K562 (cell line): ENCODE measurements around the gene FRMD1. TPM values are rescaled to one million over a fixed set of nuclear protein-coding genes. Genes with fewer than 3 reads are reported as not detected.
A peak's percentile ranks its signal among the peaks of the same experiment; 100 is the strongest.

ENCODE experiments used
- ATAC-seq: fragments of 200-7000 bp; cut with Tn5 transposase; 3 replicates; pipeline ENCODE4 v1.9.1; 2020; ENCODE audit warnings: moderate library complexity
- BruUV-seq: library from RNA; stranded (reverse); fragments of 400-500 nt; replicated peaks from 2 replicates; lab custom pipeline; 2021; lab: Mats Ljungman, UMichigan
- CTCF ChIA-PET: fragments of 300-600 bp; formaldehyde crosslinking; extraction: SDS; loops from one replicate; lab custom pipeline; 2021; ENCODE audit warnings: low intra/inter-chr PET ratio; lab: Yijun Ruan, JAX
- POLR2A ChIA-PET: fragments of 300-600, 350-650 bp; sonication (Branson Sonifier 250); formaldehyde crosslinking; extraction: SDS; loops from one replicate; lab custom pipeline; 2021; ENCODE audit warnings: antibody characterized with exemption, inconsistent platforms; lab: Yijun Ruan, JAX
- DNase-seq, 4 experiments: peaks; one replicate each; pipeline versions ENCODE4 v3.0.0 to v3.0.0-alpha.2; 2011 to 2018; ENCODE audit warnings: low spot score in 3 of 4, mixed read lengths in 3 of 4; ENCODE audit errors: extremely low read depth in 1 of 4
- FAIRE-seq: peaks from 2 replicates; lab custom pipeline; 2011; peaks lifted over from hg19 to GRCh38; lab: Jason Lieb, UNC
- H2AFZ ChIP-seq: 2 replicates; pipeline ENCODE4 v1.6.0; 2011; ENCODE audit warnings: low read depth, low read length, control low read depth, inconsistent platforms
- H3K27ac ChIP-seq: fragments of 200-600 bp; 3 replicates; pipeline ENCODE4 v1.8.0; 2011; ENCODE audit warnings: low read depth, mild to moderate bottlenecking, control low read depth, inconsistent platforms, low read length, moderate library complexity, mixed read lengths; ENCODE audit errors: extremely low read depth
- H3K27me3 ChIP-seq, 2 experiments: fragments of 300-600 bp in 1 of 2; 2 replicates in 1 of 2; 3 replicates in 1 of 2; pipeline versions ENCODE4 v1.6.0 to v1.8.0; 2011; ENCODE audit warnings: inconsistent platforms in 2 of 2, low read length in 2 of 2, mild to moderate bottlenecking in 1 of 2, mixed read lengths in 1 of 2, moderate library complexity in 1 of 2; ENCODE audit not compliant: control insufficient read depth in 2 of 2, insufficient read depth in 2 of 2
- H3K36me3 ChIP-seq: fragments of 300-600 bp; 3 replicates; pipeline ENCODE4 v1.8.0; 2011; ENCODE audit warnings: mild to moderate bottlenecking, low read length, inconsistent platforms; ENCODE audit not compliant: control insufficient read depth, insufficient read depth
- H3K4me1 ChIP-seq, 2 experiments: fragments of 200-600 bp in 1 of 2; replicated peaks in 1 of 2; 2 replicates in 1 of 2; 3 replicates in 1 of 2; pipeline versions ENCODE4 v1.5.1 to v1.8.0; 2011; ENCODE audit warnings: inconsistent platforms in 2 of 2, low read length in 2 of 2, mild to moderate bottlenecking in 1 of 2, mixed read lengths in 1 of 2, moderate library complexity in 1 of 2; ENCODE audit not compliant: control insufficient read depth in 2 of 2, insufficient read depth in 2 of 2
- H3K4me2 ChIP-seq: 2 replicates; pipeline ENCODE4 v1.6.1; 2011; ENCODE audit warnings: low read length, control low read depth, inconsistent platforms, mixed read lengths; ENCODE audit not compliant: insufficient read depth
- H3K4me3 ChIP-seq: fragments of 200-600 bp; sonication (generic), shearing (Covaris generic); 2 replicates; pipeline ENCODE4 v1.5.1; 2016; ENCODE audit warnings: control low read depth, inconsistent platforms
- H3K79me2 ChIP-seq: fragments of 200-600 bp; 3 replicates; pipeline ENCODE4 v1.8.0; 2011; ENCODE audit warnings: low read length, inconsistent platforms; ENCODE audit not compliant: control insufficient read depth, insufficient read depth
- H3K9ac ChIP-seq, 2 experiments: 2 replicates each; pipeline versions ENCODE4 v1.6.0 to v1.6.1; 2011; ENCODE audit warnings: low read depth in 2 of 2, low read length in 2 of 2, control low read depth in 1 of 2, inconsistent platforms in 1 of 2, mild to moderate bottlenecking in 1 of 2, mixed read lengths in 1 of 2; ENCODE audit not compliant: insufficient read depth in 1 of 2
- H3K9me1 ChIP-seq: one replicate; pipeline ENCODE4 v1.6.0; 2011; ENCODE audit warnings: inconsistent platforms, mild to moderate bottlenecking, low read length, moderate library complexity; ENCODE audit not compliant: control insufficient read depth, insufficient read depth
- H3K9me3 ChIP-seq: replicated peaks from 2 replicates; pipeline ENCODE4 v1.5.1; 2011; ENCODE audit warnings: low read depth, low read length, inconsistent platforms; ENCODE audit not compliant: control insufficient read depth, insufficient read depth
- H4K20me1 ChIP-seq: replicated peaks from 2 replicates; pipeline ENCODE4 v1.6.1; 2011; ENCODE audit warnings: low read length, inconsistent platforms, mixed read lengths; ENCODE audit not compliant: control insufficient read depth, insufficient read depth
- ARID1B ChIP-seq: fragments of 450-650 bp; IDR thresholded peaks from 2 replicates; pipeline ENCODE4 v1.6.1; 2016; ENCODE audit warnings: antibody characterized with exemption, mild to moderate bottlenecking, inconsistent platforms
- ATF1 ChIP-seq, 2 experiments: fragments of 450-650 bp in 1 of 2; IDR thresholded peaks; 2 replicates each; pipeline ENCODE4 v1.6.1; 2016; ENCODE audit warnings: missing compliant biosample characterization in 1 of 2, missing genetic modification characterization in 1 of 2
- BDP1 ChIP-seq: IDR thresholded peaks from 3 replicates; pipeline ENCODE4 v1.6.1; 2011; ENCODE audit not compliant: insufficient read length, insufficient read depth
- CREB1 ChIP-seq, 2 experiments: sonication (generic) in 1 of 2; formaldehyde crosslinking in 1 of 2; IDR thresholded peaks; 2 replicates each; pipeline versions ENCODE4 v1.6.1 to v1.8.0; 2012 to 2022; ENCODE audit warnings: inconsistent platforms in 1 of 2, mild to moderate bottlenecking in 1 of 2, missing genetic modification reagents in 1 of 2, moderate library complexity in 1 of 2
- DEAF1 ChIP-seq: fragments of 450-650 bp; formaldehyde crosslinking; IDR thresholded peaks from 2 replicates; pipeline ENCODE4 v1.4.0; 2020; ENCODE audit warnings: mild to moderate bottlenecking, moderate library complexity
- FOXP4 ChIP-seq: sonication (generic); formaldehyde crosslinking; IDR thresholded peaks from 2 replicates; pipeline ENCODE4 v1.8.0; 2022; ENCODE audit warnings: mild to moderate bottlenecking, missing genetic modification reagents, borderline replicate concordance
- SIN3B ChIP-seq: fragments of 450-650 bp; IDR thresholded peaks from 2 replicates; pipeline ENCODE4 v1.6.1; 2017; ENCODE audit warnings: low read depth, mild to moderate bottlenecking, moderate library complexity
- SMAD4 ChIP-seq: fragments of 250-450 bp; sonication (Bioruptor Pico); conservative IDR thresholded peaks from 2 replicates; pipeline ENCODE4 v1.8.0; 2021; ENCODE audit warnings: inconsistent platforms, mild to moderate bottlenecking, moderate library complexity
- ZBTB11 ChIP-seq, 3 experiments: fragments of 200-800 bp in 1 of 3; fragments of 250-450 bp in 1 of 3; fragments of 450-650 bp in 1 of 3; sonication (Bioruptor Pico) in 1 of 3; sonication (Bioruptor generic) in 1 of 3; formaldehyde crosslinking in 1 of 3; IDR thresholded peaks; 2 replicates each; pipeline versions ENCODE4 v1.6.1 to v1.8.0; 2016 to 2022; ENCODE audit warnings: mild to moderate bottlenecking in 2 of 3, missing genetic modification characterization in 2 of 3, missing compliant biosample characterization in 1 of 3, moderate library complexity in 1 of 3
- WGBS: fragments of 100-300 bp; shearing (Covaris generic); methylation state at CpG from one replicate; pipeline ENCODE4 v1.1.6; 2016; ENCODE audit warnings: low coverage, mixed read lengths; ENCODE audit not compliant: insufficient coverage; ENCODE audit errors: missing lambda C conversion rate; 5-methylcytosine and 5-hydroxymethylcytosine counted together
- in situ Hi-C: fragments of 300-500 bp; cut with MboI; formaldehyde crosslinking; loops from 4 replicates; pipeline ENCODE4 v1.15.0; 2018; ENCODE audit warnings: inconsistent platforms, mixed read lengths
- intact Hi-C: fragments of 100-400 bp; cut with micrococcal nuclease; formaldehyde crosslinking; loops from 2 replicates; pipeline ENCODE4 v1.14.2; 2022
- polyA plus RNA-seq, 8 experiments: library from polyadenylated mRNA; depleted of rRNA in 4 of 8; stranded (reverse) in 5 of 8; unstranded in 3 of 8; fragments of >200 nt; fragmentation: Nextera tagmentation in 2 of 8; fragmentation: Illumina TruSeq in 1 of 8; extraction: Ambion mirVana in 2 of 8; extraction: Trizol in 1 of 8; gene quantifications; 2 replicates each; pipeline versions ENCODE4 v1.2.1 to v1.2.3, GENCODE V29; 2011 to 2014; ENCODE audit warnings: inconsistent platforms in 1 of 8, missing spikeins in 1 of 8
- total RNA-seq, 7 experiments: library from RNA; depleted of rRNA in 6 of 7; stranded (reverse); fragments of >200 nt in 6 of 7; fragmentation: Illumina TruSeq in 2 of 7; extraction: Trizol in 2 of 7; gene quantifications; 2 replicates each; pipeline versions ENCODE4 v1.2.1 to v1.2.3, GENCODE V29; 2011 to 2021; ENCODE audit warnings: low replicate concordance in 1 of 7

The FRMD1 gene
- total and polyA plus RNA-seq, 9 of the 15 experiments (the other 6 are each of a cell fraction or from before 2014, with no cell fraction given), result 0.01 to 0.04 (median 0.01) TPM; not detected in 6

- Histone ChIP-seq H3K9me3 (no peaks in the 10 kb centered on the region), H3K27me3 (peaks cover 21 to 49% of the 10 kb centered on the region in 2 experiments), H3K79me2 (no peaks in the 10 kb centered on the region), H3K36me3 (no peaks in the 10 kb centered on the region), H3K4me3 (peak overlapping the region; percentile 23), H4K20me1 (peaks cover 8% of the 10 kb centered on the region), H3K4me2 (peak overlapping the region; percentile 76), H3K9me1 (no peaks in the 10 kb centered on the region), H3K9ac (peak overlapping the region; percentile 14 to 75; a peak in 2 of 4 replicates), H2AFZ (peak overlapping the region; percentile 80), H3K27ac (peak overlapping the region; percentile 26; the same call in 1 of the 3 replicates), H3K4me1 (peaks cover 10 to 14% of the 10 kb centered on the region in 2 experiments)
- intact Hi-C loops (no loop called here), in situ Hi-C loops (no loop called here)
- CTCF ChIA-PET, result no interaction called here
- no TSS peak for BruUV-seq
- POLR2A ChIA-PET, result interaction anchor here (0.5 to 0.7 kb wide), 2 partner anchors 197 to 268 kb away, joined by 3 read pairs; no protein-coding TSS in a partner anchor
- WGBS, result under 1% methylated on average over 29 of the region's 29 CpGs
- FAIRE-seq (peak; percentile 91), ATAC-seq (peak; percentile 82), DNase-seq (peak; percentile 55 to 72 (median 62))
- no peak for TF ChIP-seq SMAD4 (CRISPR knock-in tag)
- no peak for TF ChIP-seq DEAF1 (CRISPR knock-in tag)
- TF ChIP-seq ATF1 (CRISPR knock-in tag; IDR thresholded peaks at IDR 0.05), result no peak
- TF ChIP-seq ATF1 (tag; IDR thresholded peaks at IDR 0.05), result peak; percentile 80
- no peak for TF ChIP-seq ZBTB11 (CRISPR knock-in tag; IDR thresholded peaks at IDR 0.05)
- TF ChIP-seq BDP1, result no peak
- TF ChIP-seq FOXP4, result no peak
- TF ChIP-seq ARID1B, result peak; percentile 92
- TF ChIP-seq SIN3B, result no peak
- TF ChIP-seq CREB1 (IDR thresholded peaks at IDR 0.05), result peak; percentile 70; the same call in 1 of the 2 replicates
- peak; percentile 60 for TF ChIP-seq CREB1 (CRISPR knock-in tag; IDR thresholded peaks at IDR 0.05)
These were observed 43.1 kb downstream of the FRMD1 start for GRCh38 chr6:168035661-168036545.
